Natural killer cell (primary cell): Measurements from ENCODE around the gene KDM1B. TPM values are rescaled to one million over a fixed set of nuclear protein-coding genes. Genes with fewer than 3 reads are reported as not detected.
A peak's percentile ranks its signal among the peaks of the same experiment; 100 is the strongest.

Experiments
- ATAC-seq, 3 donors: fragments of 150-1000 bp in 2 of 3; fragments of 200-7000 bp in 1 of 3; cut with Tn5 transposase; 1 replicate in 1 of 3; 2 replicates in 2 of 3; pipeline ENCODE4 v1.10.0; 2021; ENCODE audit warnings: mild to moderate bottlenecking in 2 of 3, moderate library complexity in 2 of 3
- DNase-seq, 2 donors: peaks; one replicate each; pipeline versions ENCODE4 v3.0.0 to v3.0.0-alpha.2; 2013 to 2021; ENCODE audit warnings: mixed read lengths in 1 of 2
- H3K27ac ChIP-seq: one replicate; pipeline ENCODE4 v1.5.1; 2013; ENCODE audit warnings: mild to moderate bottlenecking, low read length
- H3K27me3 ChIP-seq: one replicate; pipeline ENCODE4 v1.6.1; 2013; ENCODE audit warnings: low read length; ENCODE audit not compliant: control insufficient read depth, insufficient read depth
- H3K36me3 ChIP-seq: one replicate; pipeline ENCODE4 v1.6.1; 2013; ENCODE audit warnings: low read length; ENCODE audit not compliant: control insufficient read depth, insufficient read depth
- H3K4me1 ChIP-seq: one replicate; pipeline ENCODE4 v1.6.1; 2013; ENCODE audit warnings: low read length; ENCODE audit not compliant: control insufficient read depth, insufficient read depth
- H3K4me3 ChIP-seq: one replicate; pipeline ENCODE4 v1.5.1; 2013; ENCODE audit warnings: low read length
- H3K9me3 ChIP-seq: one replicate; pipeline ENCODE4 v1.6.1; 2013; ENCODE audit warnings: low read length; ENCODE audit not compliant: control insufficient read depth, insufficient read depth
- H3K27ac Mint-ChIP-seq, 2 donors: one replicate each; pipeline ENCODE4 v1.8.0; 2022; ENCODE audit warnings: mild to moderate bottlenecking in 2 of 2, mixed read lengths in 2 of 2, moderate library complexity in 1 of 2
- H3K27me3 Mint-ChIP-seq, 2 donors: one replicate each; pipeline ENCODE4 v1.8.0; 2022; ENCODE audit warnings: low read depth in 2 of 2, mixed read lengths in 2 of 2
- H3K36me3 Mint-ChIP-seq: one replicate; pipeline ENCODE4 v1.8.0; 2022; ENCODE audit warnings: mixed read lengths
- H3K4me1 Mint-ChIP-seq, 2 donors: one replicate each; pipeline ENCODE4 v1.8.0; 2022; ENCODE audit warnings: mixed read lengths in 2 of 2
- H3K4me3 Mint-ChIP-seq: one replicate; pipeline ENCODE4 v1.8.0; 2022; ENCODE audit warnings: mild to moderate bottlenecking, moderate library complexity, mixed read lengths
- H3K9me3 Mint-ChIP-seq, 2 donors: one replicate each; pipeline ENCODE4 v1.8.0; 2022; ENCODE audit warnings: mixed read lengths in 2 of 2
- WGBS: methylation state at CpG from one replicate; pipeline ENCODE4 v1.1.7; 2013; ENCODE audit warnings: missing lambda C conversion rate; ENCODE audit not compliant: insufficient coverage; 5-methylcytosine and 5-hydroxymethylcytosine counted together
- intact Hi-C: fragments of 100-400 bp; cut with micrococcal nuclease; formaldehyde crosslinking; loops from one replicate; pipeline ENCODE4 v1.14.2; 2022
- total RNA-seq, 4 donors: library from RNA; stranded (reverse); fragments of 120-200 nt in 1 of 4; gene quantifications; one replicate each; pipeline versions ENCODE4 v1.2.3 to v1.2.4, GENCODE V29; 2013 to 2022
- TF ChIP-seq, protein P1 (sequence below): fragments of 200-600 bp; IDR thresholded peaks from one replicate; pipeline ENCODE4 v1.8.0; 2022; ENCODE audit warnings: antibody characterized with exemption

The KDM1B gene
- total RNA-seq, 3 donors from 2014 or later (not counting 1 experiment from before 2014, with no cell fraction given), result 12.7 to 13.3 (median 13.0) TPM

GRCh38 chr6:18260448-18261106 is 105.4 kb downstream of the KDM1B start:
- Histone ChIP-seq H3K4me1 (peaks cover 29% of the 10 kb centered on the region), H3K36me3 (peaks cover 25% of the 10 kb centered on the region), H3K4me3 (no peak overlapping the region), H3K9me3 (no peaks in the 10 kb centered on the region), H3K27ac (peak overlapping the region; percentile 28), H3K27me3 (no peaks in the 10 kb centered on the region)
- ATAC-seq (peak in 2 of 3 donors; percentile 12 to 30), DNase-seq (peak; percentile 24 to 47)
- Mint-ChIP-seq H3K4me3 (peak overlapping the region; percentile 35), H3K4me1 (peaks cover 54 to 60% of the 10 kb centered on the region in 2 donors), H3K27ac (peak overlapping the region; percentile 91 to 94), H3K36me3 (peaks cover 2% of the 10 kb centered on the region), H3K27me3 (no peaks in the 10 kb centered on the region), H3K9me3 (no peaks in the 10 kb centered on the region)
- intact Hi-C loops, result no loop called here
- TF ChIP-seq, protein P1, sequence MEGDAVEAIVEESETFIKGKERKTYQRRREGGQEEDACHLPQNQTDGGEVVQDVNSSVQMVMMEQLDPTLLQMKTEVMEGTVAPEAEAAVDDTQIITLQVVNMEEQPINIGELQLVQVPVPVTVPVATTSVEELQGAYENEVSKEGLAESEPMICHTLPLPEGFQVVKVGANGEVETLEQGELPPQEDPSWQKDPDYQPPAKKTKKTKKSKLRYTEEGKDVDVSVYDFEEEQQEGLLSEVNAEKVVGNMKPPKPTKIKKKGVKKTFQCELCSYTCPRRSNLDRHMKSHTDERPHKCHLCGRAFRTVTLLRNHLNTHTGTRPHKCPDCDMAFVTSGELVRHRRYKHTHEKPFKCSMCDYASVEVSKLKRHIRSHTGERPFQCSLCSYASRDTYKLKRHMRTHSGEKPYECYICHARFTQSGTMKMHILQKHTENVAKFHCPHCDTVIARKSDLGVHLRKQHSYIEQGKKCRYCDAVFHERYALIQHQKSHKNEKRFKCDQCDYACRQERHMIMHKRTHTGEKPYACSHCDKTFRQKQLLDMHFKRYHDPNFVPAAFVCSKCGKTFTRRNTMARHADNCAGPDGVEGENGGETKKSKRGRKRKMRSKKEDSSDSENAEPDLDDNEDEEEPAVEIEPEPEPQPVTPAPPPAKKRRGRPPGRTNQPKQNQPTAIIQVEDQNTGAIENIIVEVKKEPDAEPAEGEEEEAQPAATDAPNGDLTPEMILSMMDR, result no peak
- 27% methylated on average over 4 of the region's 4 CpGs for WGBS

- Mint-ChIP-seq H3K27ac (peak overlapping the region; percentile 91 to 94), H3K4me1 (peaks cover 56 to 62% of the 10 kb centered on the region in 2 donors), H3K27me3 (no peaks in the 10 kb centered on the region), H3K4me3 (peak overlapping the region; percentile 97), H3K9me3 (no peaks in the 10 kb centered on the region), H3K36me3 (no peaks in the 10 kb centered on the region)
- TF ChIP-seq, protein P1, result no peak
- Histone ChIP-seq H3K27ac (no peak overlapping the region), H3K4me1 (peaks cover 31% of the 10 kb centered on the region), H3K27me3 (no peaks in the 10 kb centered on the region), H3K36me3 (peaks cover 12% of the 10 kb centered on the region), H3K4me3 (no peak overlapping the region), H3K9me3 (no peaks in the 10 kb centered on the region)
- ATAC-seq, result no peak
- no peak for DNase-seq
- 71% methylated on average over 6 of the region's 6 CpGs for WGBS
- intact Hi-C loops, result no loop called here
These were observed 106.7 kb downstream of the KDM1B start for GRCh38 chr6:18261877-18262276.

- Histone ChIP-seq H3K27me3 (no peaks in the 10 kb centered on the region), H3K4me3 (peak overlapping the region; percentile 84), H3K36me3 (peaks cover 3% of the 10 kb centered on the region), H3K9me3 (no peaks in the 10 kb centered on the region), H3K27ac (peak overlapping the region; percentile 77), H3K4me1 (peaks cover 31% of the 10 kb centered on the region)
- under 1% methylated on average over 15 of the region's 18 CpGs for WGBS
- Mint-ChIP-seq H3K9me3 (no peaks in the 10 kb centered on the region), H3K4me3 (peak overlapping the region; percentile 97), H3K27ac (peak overlapping the region; percentile 91 to 94), H3K4me1 (peaks cover 56% of the 10 kb centered on the region in 2 donors), H3K36me3 (no peaks in the 10 kb centered on the region), H3K27me3 (no peaks in the 10 kb centered on the region)
- ATAC-seq, result peak; percentile 16 to 45 (median 28)
- peak in 1 of 2 donors; percentile 73 for DNase-seq
- TF ChIP-seq, protein P1, result no peak
- intact Hi-C loops, result no loop called here
These were observed 107.6 kb downstream of the KDM1B start for GRCh38 chr6:18262702-18263417.
